Middle frontal gyrus (tissue), 1 donor: Measurements from ENCODE around the gene TRIM68.

Experiments
- DNase-seq: peaks from one replicate; pipeline ENCODE4 v3.0.0-alpha.2; 2015; ENCODE audit warnings: low spot score; ENCODE audit errors: extremely low spot score

Gene TRIM68, protein sequence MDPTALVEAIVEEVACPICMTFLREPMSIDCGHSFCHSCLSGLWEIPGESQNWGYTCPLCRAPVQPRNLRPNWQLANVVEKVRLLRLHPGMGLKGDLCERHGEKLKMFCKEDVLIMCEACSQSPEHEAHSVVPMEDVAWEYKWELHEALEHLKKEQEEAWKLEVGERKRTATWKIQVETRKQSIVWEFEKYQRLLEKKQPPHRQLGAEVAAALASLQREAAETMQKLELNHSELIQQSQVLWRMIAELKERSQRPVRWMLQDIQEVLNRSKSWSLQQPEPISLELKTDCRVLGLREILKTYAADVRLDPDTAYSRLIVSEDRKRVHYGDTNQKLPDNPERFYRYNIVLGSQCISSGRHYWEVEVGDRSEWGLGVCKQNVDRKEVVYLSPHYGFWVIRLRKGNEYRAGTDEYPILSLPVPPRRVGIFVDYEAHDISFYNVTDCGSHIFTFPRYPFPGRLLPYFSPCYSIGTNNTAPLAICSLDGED

DNA sequence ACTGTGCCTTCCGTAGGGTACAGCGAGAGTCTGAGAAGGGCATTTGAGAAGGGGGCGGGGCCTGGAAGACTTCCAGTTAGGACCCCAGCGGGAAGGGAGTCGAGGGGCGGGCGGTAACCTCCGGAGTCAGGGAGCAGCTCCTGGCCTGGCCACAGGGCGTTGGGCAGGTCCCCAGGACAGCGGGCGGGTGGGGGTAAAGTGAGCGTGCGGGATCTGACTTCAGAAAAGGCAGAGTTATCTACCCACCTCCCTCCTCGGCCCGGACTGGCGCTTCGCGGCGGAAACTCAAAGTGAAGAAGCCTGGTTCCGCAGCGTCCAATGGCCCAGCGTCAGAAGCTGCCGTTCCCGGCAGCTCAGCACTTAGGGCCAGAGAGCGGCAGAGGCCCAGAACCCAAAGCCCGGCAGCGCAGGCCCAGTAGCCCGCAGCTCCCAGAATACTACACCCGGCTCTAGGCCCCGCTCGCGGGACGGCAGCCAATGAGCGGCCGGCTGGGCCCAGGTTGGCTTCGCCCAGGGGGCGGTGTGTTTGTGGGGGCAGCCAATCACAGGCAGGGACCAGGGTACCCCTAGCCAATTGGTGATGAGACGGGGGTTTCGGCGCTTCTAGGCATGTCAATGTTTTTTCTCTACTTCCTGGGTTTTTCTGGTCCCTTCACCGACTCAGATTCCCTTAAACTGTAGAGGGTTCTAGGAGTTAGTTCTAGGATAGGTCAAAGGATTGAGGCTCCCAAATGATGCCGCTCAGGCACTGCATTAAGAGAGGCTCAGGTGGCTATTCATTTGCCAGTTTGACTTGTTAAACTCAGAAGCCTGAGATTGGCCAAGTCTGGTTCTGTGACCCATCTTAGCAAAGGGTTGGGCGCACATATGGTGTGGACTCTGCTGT, at the start of gene TRIM68:
TRIM68 (minus strand) TSS at position 451 of the 886 bp plus-strand sequence. CDS start 2,727 bp downstream, outside the sequence.
- peak; percentile 96 for DNase-seq

DNA sequence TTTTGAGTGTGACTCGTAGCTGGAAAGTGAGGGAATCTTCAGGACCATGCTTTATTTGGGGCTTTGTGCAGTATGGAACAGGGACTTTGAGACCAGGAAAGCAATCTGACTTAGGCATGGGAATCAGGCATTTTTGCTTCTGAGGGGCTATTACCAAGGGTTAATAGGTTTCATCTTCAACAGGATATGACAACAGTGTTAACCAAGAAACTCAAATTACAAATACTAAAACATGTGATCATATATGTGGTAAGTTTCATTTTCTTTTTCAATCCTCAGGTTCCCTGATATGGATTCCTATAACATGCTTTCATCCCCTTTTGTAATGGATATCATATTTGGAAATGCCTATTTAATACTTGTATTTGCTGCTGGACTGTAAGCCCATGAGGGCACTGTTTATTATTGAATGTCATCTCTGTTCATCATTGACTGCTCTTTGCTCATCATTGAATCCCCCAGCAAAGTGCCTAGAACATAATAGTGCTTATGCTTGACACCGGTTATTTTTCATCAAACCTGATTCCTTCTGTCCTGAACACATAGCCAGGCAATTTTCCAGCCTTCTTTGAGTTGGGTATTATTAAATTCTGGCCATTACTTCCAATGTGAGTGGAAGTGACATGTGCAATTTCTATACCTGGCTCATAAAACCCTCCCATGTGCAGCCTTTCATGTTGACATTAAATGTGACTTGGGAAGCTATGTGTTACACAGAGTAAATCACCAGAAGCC, 46.8 kb upstream of the TRIM68 start:
- DNase-seq = no peak

DNA sequence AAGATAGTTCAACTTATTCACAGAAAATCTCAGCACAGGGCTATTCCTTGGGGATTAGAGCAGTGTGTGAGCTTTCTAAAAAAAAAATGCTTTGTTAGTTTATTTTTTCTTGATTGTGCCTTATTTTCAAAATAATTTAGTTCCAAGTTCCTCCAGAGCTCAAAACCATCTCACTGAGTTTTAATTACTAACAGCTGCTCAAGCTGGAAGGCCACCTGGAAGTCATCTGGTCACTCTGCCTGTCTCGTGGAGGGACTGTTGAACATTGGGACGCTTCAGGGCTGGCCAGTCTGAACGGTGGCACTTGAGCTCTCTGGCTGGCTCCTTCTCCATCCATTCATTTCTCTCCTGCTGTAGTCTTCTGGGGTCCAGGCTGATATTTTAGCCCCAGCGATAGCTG, 39.7 kb upstream of the TRIM68 start:
- DNase-seq = no peak

DNA sequence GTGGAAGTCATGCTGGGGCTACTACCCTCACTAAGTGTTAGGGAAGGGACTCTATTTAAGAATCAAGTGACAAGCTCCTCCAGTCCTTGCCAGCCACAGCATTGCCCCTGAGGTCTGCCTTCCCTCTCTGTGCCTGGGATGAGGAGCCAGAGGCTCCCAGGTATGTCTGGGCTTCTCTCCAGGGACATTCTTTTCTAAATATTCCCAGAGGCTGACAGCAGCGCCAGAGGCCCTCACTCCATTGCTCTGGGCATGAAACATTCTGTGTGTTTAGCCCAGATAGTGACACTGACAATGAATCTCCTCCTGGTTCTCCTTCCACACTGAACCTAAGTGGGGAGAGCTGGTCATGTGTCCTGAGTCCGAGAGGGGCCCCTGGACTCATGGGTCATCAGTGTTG, 37.9 kb upstream of the TRIM68 start:
- DNase-seq = no peak

DNA sequence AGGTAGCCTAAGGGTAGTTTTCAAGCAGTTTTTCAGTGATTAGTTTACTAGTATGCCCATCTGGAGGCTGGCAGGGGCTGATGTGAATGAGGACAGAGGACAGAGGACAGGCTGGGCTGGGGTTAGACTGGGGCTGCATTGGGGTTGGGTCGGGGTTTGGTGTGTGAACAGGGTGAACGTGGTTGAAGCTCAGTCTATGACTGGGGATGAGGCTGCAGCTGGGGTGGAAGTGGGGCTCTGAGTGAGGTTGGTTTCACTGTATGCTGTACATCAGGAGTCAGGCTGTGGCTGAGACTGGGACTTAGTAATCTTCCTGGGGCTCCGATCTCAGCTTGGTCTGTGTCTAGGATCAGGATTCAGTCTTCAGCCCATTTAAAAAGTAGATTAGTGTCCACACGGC, 36.2 kb upstream of the TRIM68 start:
- DNase-seq = no peak

DNA sequence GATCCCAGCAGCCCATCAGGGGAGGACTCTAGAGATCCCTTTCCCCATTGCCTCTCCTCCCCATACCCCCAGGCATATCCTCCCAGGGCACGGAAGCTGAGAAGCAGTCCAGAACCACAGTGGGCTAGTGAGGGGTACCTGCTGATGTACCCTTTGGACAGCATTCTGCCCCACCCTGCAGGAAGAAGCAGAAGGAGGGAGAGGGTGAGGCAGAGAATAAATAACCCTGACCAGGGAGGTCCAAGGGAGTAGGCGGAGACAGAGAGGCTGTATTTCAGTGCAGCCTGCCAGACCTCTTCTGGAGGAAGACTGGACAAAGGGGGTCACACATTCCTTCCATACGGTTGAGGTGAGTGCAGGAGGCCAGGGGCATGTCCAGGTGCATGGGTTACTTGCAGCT, 35.7 kb upstream of the TRIM68 start, which contains the start of gene OR51E1:
OR51E1 (plus strand) TSS at position 301 of the 400 bp plus-strand sequence. CDS start 8,545 bp downstream, outside the sequence.
- DNase-seq = no peak

DNA sequence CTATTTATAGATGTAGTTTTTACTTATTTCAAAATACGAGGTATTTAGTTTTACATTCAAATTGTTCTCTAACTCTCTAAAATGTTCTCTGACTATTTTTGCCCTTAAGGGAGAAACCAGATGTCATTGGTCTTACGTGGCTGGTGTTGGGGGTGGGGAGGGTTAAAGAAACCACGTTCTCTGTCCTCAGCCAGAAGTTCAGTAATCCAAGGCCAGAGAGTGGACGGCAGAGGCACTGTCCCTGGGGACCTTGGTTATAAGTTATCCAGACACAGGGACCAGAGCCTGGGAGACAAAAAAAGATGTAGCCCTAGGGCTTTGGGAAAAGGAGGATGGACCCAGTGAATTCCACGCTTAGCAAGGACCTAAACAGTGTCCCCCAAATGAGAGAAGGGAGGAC, 35.0 kb upstream of the TRIM68 start:
- no peak for DNase-seq

DNA sequence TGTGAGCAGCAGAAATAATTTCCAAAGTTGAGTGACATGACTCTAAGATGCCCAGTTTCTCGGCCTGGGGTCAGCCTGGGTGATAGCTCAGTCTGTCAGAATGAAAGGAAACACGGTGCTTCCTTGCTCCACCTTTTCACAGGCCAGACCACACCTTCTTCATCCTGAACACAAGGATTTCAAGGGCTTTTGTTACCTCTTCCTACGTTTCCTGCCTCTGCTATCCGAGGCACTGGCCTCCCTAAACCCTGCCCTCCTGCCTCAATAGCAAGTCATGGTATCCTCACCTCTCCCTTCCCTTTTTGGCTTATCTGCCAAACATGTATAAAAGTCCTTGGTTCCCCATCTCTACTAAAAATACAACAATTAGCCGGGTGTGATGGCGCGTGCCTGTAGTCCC, 34.0 kb upstream of the TRIM68 start:
- no peak for DNase-seq

DNA sequence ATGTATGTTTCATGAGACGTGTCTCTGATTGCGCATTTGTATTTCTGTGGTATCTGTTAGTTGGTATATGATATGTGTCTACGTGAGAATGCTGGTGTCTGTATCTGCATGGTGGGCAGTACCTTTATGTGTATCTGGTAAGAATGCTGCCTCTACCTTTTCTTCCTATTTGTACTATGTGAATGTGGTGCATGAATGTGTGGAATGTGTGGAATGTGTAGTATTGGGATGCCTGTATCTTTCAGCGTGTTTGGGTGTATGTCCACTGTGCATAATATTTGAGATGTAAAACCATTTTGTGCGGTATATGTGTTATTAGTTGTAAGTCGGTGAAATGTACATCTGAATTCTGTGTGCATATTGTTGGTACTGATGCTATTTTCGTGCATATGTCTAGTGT, 33.5 kb upstream of the TRIM68 start:
- no peak for DNase-seq

DNA sequence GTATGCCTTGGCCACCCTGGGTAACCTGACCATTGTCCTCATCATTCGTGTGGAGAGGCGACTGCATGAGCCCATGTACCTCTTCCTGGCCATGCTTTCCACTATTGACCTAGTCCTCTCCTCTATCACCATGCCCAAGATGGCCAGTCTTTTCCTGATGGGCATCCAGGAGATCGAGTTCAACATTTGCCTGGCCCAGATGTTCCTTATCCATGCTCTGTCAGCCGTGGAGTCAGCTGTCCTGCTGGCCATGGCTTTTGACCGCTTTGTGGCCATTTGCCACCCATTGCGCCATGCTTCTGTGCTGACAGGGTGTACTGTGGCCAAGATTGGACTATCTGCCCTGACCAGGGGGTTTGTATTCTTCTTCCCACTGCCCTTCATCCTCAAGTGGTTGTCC, 31.9 kb upstream of the TRIM68 start:
- no peak for DNase-seq

DNA sequence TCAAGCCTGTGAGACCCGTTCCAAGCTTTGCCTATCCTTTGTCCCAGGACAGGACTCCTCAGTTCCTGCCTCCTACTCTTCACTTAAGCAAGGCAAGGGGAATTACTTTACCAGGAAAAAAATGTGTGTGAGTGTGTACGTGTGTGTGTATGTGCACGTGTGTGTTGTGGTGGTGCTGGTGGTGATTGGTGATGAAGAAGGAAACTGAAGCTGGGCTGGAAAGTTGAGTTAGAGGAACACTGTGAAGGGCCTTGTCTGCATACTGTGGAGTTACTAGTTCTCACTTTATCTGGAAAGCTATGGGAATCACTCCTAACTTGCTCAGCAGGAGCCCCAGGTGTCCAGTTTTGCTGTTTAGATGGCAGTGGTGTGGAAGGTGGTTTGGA, 29.6 kb upstream of the TRIM68 start:
- DNase-seq = no peak

DNA sequence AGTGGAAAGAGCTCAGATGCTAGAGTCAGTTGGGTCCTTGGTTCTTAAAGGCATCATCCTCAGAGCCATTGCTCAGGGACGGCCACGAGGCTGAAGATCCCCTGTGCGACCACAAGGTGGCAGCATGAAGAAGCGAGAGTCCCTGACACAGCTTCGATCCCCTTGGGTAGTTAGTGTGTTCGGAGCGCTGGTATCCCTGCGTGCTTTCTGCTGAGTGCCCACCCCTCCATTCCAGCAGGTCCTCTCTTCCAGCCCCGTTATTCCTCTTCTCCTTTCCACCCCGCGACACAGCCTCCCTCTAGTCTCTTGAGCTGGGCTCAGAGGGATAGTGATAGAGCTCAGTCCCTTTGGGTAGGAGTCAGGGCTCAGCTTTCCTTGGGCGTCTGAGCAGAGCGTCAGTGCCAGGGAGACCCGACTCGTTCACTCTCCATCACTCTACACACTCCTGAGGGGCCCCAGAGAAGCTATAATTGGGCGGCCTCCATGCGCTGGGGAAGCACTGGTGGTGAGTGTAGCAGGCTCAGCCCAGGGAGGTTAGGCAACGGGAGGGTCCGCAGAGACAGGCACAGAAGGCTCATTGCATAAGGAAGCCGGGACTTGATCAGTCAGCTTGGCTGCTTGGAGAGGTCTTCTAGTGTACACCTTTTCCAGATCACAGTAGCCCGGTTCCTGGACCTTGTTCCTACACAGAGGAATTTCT, 29.1 kb upstream of the TRIM68 start, which contains the start of gene OR51D1:
OR51D1 (plus strand) TSS at position 516 of the 700 bp plus-strand sequence. CDS start 2,314 bp downstream, outside the sequence.
- peak; percentile 60 for DNase-seq

DNA sequence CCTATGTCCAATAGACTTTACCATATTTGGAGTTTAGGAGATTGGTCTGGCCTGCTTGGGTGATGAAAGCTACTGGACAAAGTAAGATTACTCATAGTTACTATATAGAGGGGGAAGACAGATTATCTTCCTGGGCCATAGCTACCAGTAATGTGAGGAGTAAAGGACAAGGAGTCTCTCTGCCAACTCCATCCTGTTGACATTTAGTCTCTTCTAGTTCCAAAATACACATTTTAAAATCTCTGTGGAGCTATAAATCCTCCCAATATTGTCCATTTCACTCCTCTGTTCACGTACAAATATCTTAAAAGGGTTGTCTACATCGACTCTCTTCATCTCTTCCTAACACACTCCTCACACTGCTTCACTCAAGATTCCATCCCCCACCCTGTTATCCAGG, 28.1 kb upstream of the TRIM68 start:
- no peak for DNase-seq

DNA sequence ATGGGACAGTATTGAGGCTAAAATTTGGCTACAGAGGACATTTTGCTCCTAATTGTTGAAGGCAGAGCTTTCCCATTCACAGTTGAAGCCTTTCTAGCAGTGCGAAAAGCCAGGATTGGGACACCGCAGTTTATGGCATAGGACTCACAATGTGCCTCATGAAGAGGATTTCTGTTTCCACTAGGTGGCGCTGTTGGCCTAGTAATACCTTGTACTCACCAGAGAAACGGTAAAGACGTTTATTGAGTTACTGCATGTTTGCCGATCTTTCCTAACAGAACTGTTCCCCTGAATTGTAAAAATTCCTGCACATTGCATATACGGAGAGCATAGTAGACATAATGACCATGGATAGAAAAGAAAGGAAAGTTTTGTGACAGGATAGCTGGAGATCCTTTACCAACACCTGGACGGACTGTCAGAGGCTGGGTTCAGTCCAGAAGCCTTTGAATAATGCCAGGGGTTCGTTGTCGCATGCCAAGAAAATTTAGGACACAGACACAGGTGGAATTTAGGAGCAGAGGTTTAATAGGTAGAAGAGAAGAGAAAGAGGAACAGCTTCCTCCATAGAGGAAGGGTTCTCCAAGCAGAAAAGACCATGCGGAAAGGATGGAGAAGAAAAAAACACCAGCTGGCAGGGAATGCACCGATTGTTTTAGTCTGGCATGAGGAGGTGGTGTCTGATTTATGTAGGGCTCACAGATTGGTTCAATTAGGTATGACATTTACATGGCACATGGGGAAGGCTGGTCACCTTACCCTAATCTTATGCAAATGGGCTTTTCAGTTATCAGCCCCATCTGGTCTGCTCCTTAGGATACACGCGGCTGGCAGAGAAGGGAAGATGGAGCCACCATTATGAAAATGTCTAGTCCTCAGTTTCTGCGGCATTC, 18.4 kb upstream of the TRIM68 start:
- DNase-seq = no peak

DNA sequence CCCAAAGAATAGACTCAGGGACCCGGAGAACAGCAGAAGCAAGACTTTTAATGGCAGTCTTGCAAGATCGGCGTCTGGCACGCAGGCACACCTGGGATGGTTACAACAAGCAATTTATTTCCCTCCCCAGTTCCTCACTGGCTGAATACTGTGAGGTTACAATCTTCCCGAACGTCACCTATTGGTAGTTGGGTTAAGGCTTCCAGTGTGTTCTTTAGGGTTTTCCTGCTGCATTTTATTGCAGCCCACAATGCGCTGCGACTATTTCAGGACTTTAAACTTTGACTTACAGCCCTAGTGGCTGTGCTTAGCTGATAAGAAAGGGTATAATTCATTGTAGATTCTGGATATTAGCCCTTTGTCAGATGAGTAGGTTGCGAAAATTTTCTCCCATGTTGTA, 11.5 kb upstream of the TRIM68 start:
- DNase-seq = no peak

DNA sequence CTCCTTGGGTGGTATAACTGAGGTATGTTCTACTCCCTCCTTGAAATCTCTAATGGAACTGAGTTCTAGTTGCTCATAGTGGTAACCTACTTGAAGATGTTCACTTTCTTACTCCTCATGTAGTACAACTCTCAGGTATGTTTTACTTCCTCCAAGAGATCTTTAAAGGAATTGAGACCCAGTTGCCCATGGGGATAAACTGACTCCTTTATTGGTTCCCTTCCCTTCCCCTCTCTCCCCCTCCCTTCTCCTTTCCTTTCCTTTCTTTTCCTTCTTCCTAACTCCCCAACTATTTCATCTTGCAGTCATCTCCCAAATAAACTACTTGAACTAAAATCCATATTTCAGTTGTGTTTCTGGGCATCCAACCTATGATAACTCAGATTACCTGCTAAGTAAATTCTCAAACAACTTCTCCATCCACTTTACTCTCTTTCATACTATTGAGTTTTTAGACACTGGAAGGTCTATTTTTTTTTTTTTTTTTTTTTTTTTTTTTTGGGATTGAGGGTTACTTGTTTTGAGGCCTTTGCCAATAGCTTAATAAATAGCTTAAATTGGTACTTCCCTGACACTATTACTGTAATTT, 7.9 kb upstream of the TRIM68 start:
- DNase-seq = no peak

DNA sequence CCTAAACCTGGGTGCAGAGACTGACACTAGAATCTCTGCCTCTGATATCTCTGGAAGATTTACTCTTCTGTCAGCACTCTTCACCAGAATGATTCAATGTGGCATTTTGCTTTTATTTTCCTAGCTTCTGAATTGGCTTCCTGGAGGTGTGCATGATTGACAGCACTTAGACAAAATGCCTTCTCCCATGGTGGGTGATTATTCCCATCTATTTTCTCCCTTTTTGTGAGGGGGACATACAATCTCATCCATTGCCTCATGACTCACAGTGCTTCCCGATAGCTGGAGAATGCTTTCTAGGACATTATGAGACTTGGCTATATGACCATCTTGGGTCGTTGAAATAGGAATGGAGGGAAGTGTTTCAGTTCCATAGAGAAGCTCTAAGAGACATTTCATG, 4.0 kb upstream of the TRIM68 start:
- no peak for DNase-seq

DNA sequence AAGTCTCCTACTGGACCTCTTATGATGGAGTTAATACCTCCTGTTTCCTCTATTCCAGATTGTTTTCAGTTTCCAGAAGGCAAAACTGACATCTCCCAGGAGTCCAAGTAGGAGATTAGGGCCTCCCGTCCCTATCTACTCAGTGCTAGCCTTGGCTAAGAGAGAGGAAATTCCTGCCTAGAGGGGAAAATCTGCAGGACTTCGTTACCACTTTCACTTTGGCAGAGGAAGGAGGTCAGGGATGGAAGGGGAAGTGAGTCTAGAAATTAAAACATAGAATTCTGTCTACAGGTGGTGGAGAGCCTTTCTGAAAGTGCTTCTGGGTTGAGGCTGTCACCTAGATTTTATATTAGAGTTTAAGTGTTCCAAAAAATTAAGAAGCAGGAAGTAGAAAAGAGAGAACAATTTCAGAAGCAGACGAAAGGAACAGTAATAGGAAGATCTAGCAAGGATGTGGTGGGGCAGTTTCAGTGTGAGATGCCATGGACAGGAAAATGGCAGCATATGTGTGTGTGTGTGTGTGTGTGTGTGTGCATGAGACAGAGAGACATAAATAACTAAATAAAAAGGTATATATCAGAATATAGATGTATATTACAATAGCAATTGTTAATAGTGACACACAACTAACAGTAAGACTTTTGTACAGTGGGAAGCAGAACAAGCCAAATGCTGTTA, 2.4 kb upstream of the TRIM68 start:
- no peak for DNase-seq

DNA sequence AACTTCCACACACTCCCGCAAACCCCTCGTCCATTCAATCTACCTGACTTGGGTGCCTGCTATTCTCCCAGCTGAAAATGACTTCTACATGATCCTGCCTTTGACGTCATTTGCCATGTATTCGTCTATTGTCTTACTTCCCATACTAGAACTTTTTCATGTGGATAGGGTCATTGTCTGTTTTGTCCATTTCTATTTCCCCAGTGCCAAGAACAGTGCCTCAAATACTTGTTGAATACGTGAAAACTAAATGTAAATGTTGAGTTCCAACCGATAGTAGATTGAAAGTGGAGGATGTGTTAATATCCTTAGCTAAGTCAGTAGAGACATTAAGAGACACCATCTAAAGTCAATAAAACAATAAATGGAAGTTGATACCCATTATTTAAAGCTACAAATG, 935 bp downstream of the TRIM68 start:
- DNase-seq = no peak
